SK-N-SH treated with all-trans-retinoic acid at 6 μM for 48 hours (cell line): ENCODE measurements around the gene MSRB1.

ENCODE experiments used
- ATAC-seq: fragments of 200-7000 bp; cut with Tn5 transposase; 3 replicates; pipeline ENCODE4 v1.9.1; 2020; ENCODE audit warnings: mild to moderate bottlenecking, moderate library complexity
- ARNTL ChIP-seq: fragments of 450-650 bp; formaldehyde crosslinking; IDR thresholded peaks from 2 replicates; pipeline ENCODE4 v1.5.0; 2020; ENCODE audit warnings: low read depth, mild to moderate bottlenecking, moderate library complexity, borderline replicate concordance
- BACH2 ChIP-seq: fragments of 250-450 bp; sonication (Bioruptor Pico); IDR thresholded peaks from 2 replicates; pipeline ENCODE4 v1.9.0; 2021; ENCODE audit warnings: mild to moderate bottlenecking, borderline replicate concordance
- CREB5 ChIP-seq: fragments of 250-450 bp; sonication (Bioruptor Pico); IDR thresholded peaks from 2 replicates; pipeline ENCODE4 v1.5.1; 2020; ENCODE audit warnings: low read depth, mild to moderate bottlenecking, moderate library complexity
- CSDC2 ChIP-seq: fragments of 250-450 bp; sonication (Bioruptor Pico); IDR thresholded peaks from 2 replicates; pipeline ENCODE4 v1.5.0; 2020; ENCODE audit warnings: mild to moderate bottlenecking, moderate library complexity
- CSRNP3 ChIP-seq: fragments of 250-450 bp; sonication (Bioruptor Pico); IDR thresholded peaks from 2 replicates; pipeline ENCODE4 v1.5.1; 2021; ENCODE audit warnings: mild to moderate bottlenecking, moderate library complexity
- ESRRG ChIP-seq: fragments of 250-450 bp; sonication (Bioruptor Pico); IDR thresholded peaks from 2 replicates; pipeline ENCODE4 v1.6.1; 2021; ENCODE audit warnings: mild to moderate bottlenecking
- GLIS3 ChIP-seq: fragments of 250-450 bp; sonication (Bioruptor Pico); IDR thresholded peaks from 2 replicates; pipeline ENCODE4 v1.5.0; 2020; ENCODE audit warnings: mild to moderate bottlenecking, moderate library complexity
- ISL1 ChIP-seq: fragments of 250-450 bp; sonication (Bioruptor Pico); IDR thresholded peaks from 2 replicates; pipeline ENCODE4 v2.1.2; 2022; ENCODE audit warnings: mild to moderate bottlenecking, moderate library complexity
- OSR1 ChIP-seq: fragments of 250-450 bp; sonication (Bioruptor Pico); IDR thresholded peaks from 2 replicates; pipeline ENCODE4 v1.8.0; 2022; ENCODE audit warnings: moderate library complexity, mild to moderate bottlenecking, inconsistent platforms
- PATZ1 ChIP-seq: fragments of 250-450 bp; sonication (Bioruptor Pico); IDR thresholded peaks from 2 replicates; pipeline ENCODE4 v1.8.0; 2020; ENCODE audit warnings: mild to moderate bottlenecking, moderate library complexity, borderline replicate concordance
- POU6F1 ChIP-seq: fragments of 250-450 bp; sonication (Bioruptor Pico); IDR thresholded peaks from 2 replicates; pipeline ENCODE4 v1.8.0; 2021; ENCODE audit warnings: low read depth, mild to moderate bottlenecking, moderate library complexity, borderline replicate concordance
- PPARA ChIP-seq: fragments of 250-450 bp; sonication (Bioruptor Pico); IDR thresholded peaks from 2 replicates; pipeline ENCODE4 v1.5.0; 2020; ENCODE audit warnings: mild to moderate bottlenecking, borderline replicate concordance
- SNAI2 ChIP-seq: fragments of 250-450 bp; sonication (Bioruptor Pico); IDR thresholded peaks from 2 replicates; pipeline ENCODE4 v1.5.0; 2020; ENCODE audit warnings: mild to moderate bottlenecking, moderate library complexity
- TCF4 ChIP-seq: fragments of 250-450 bp; sonication (Bioruptor Pico); IDR thresholded peaks from 2 replicates; pipeline ENCODE4 v1.8.0; 2021; ENCODE audit warnings: mild to moderate bottlenecking, moderate library complexity, borderline replicate concordance
- TOX ChIP-seq: fragments of 250-450 bp; sonication (Bioruptor Pico); IDR thresholded peaks from 2 replicates; pipeline ENCODE4 v1.8.0; 2021; ENCODE audit warnings: mild to moderate bottlenecking, moderate library complexity, borderline replicate concordance
- TSHZ2 ChIP-seq: fragments of 250-450 bp; sonication (Bioruptor Pico); IDR thresholded peaks from 2 replicates; pipeline ENCODE4 v1.5.0; 2020; ENCODE audit warnings: mild to moderate bottlenecking, moderate library complexity
- ZC3H10 ChIP-seq: fragments of 250-450 bp; sonication (Bioruptor Pico); IDR thresholded peaks from 2 replicates; pipeline ENCODE4 v1.5.1; 2021; ENCODE audit warnings: mild to moderate bottlenecking, moderate library complexity
- ZFP30 ChIP-seq: fragments of 450-650 bp; formaldehyde crosslinking; IDR thresholded peaks from 2 replicates; pipeline ENCODE4 v1.5.0; 2022; ENCODE audit warnings: mild to moderate bottlenecking, moderate library complexity
- ZNF565 ChIP-seq: fragments of 450-650 bp; formaldehyde crosslinking; conservative IDR thresholded peaks from 2 replicates; pipeline ENCODE4 v1.5.0; 2020; ENCODE audit warnings: low read depth, mild to moderate bottlenecking, moderate library complexity
- ZNF70 ChIP-seq: fragments of 450-650 bp; formaldehyde crosslinking; IDR thresholded peaks from 2 replicates; pipeline ENCODE4 v1.5.0; 2020; ENCODE audit warnings: mild to moderate bottlenecking, moderate library complexity

Gene MSRB1

GRCh38 chr16:1942810-1943726 lies at the start of gene MSRB1:
Gene MSRB1 (minus strand): TSS chr16:1943199. CDS start chr16:1943156, 43 bp downstream.
- ATAC-seq, result peak; percentile 97
- no peak for TF ChIP-seq ISL1 (CRISPR knock-in tag)
- no peak for TF ChIP-seq CREB5 (CRISPR knock-in tag)
- TF ChIP-seq ZC3H10, result no peak
- TF ChIP-seq PATZ1 (CRISPR knock-in tag), result no peak
- TF ChIP-seq POU6F1 (CRISPR knock-in tag), result no peak
- no peak for TF ChIP-seq OSR1 (CRISPR knock-in tag)
- TF ChIP-seq ZNF70 (CRISPR knock-in tag), result no peak
- TF ChIP-seq ZNF565, result no peak
- no peak for TF ChIP-seq TCF4 (CRISPR knock-in tag)
- TF ChIP-seq BACH2 (CRISPR knock-in tag), result no peak
- no peak for TF ChIP-seq CSRNP3 (CRISPR knock-in tag)
- no peak for TF ChIP-seq ESRRG (CRISPR knock-in tag)

GRCh38 chr16:1991948-1992703 lies 49.1 kb upstream of the MSRB1 start:
- ATAC-seq, result no peak
- TF ChIP-seq ZFP30 (CRISPR knock-in tag) (no peak), SNAI2 (CRISPR knock-in tag) (no peak), TSHZ2 (no peak), PATZ1 (CRISPR knock-in tag) (no peak), TCF4 (CRISPR knock-in tag) (no peak), TOX (CRISPR knock-in tag) (no peak), CSRNP3 (CRISPR knock-in tag) (no peak), OSR1 (CRISPR knock-in tag) (no peak), BACH2 (CRISPR knock-in tag) (no peak), ARNTL (no peak), PPARA (CRISPR knock-in tag) (no peak), CREB5 (CRISPR knock-in tag) (no peak), GLIS3 (CRISPR knock-in tag) (no peak), ZC3H10 (no peak), POU6F1 (CRISPR knock-in tag) (no peak), CSDC2 (CRISPR knock-in tag) (no peak)
